Common myeloid progenitor, CD34-positive (primary cell): Measurements from ENCODE around the gene C2orf42. TPM values are rescaled to one million over a fixed set of nuclear protein-coding genes. Genes with fewer than 3 reads are reported as not detected.
"Not testable (repeated sequence)": the region's sequence is repeated elsewhere in the genome, so short reads cannot be mapped to it uniquely, and the experiment has no call there.

Experiments used
- CTCF ChIA-PET: fragments of 350-600 bp; sonication (Branson Sonifier 250); formaldehyde crosslinking; loops from one replicate; lab custom pipeline; 2021; ENCODE audit warnings: antibody characterized with exemption; lab: Charles Lee
- POLR2A ChIA-PET: fragments of 350-600 bp; sonication (Branson Sonifier 250); formaldehyde crosslinking; loops from one replicate; lab custom pipeline; 2021; ENCODE audit warnings: antibody characterized with exemption; lab: Charles Lee
- DNase-seq, 3 donors: peaks; one replicate each; pipeline versions ENCODE4 v3.0.0 to v3.0.0-alpha.2; 2013
- H3K27ac ChIP-seq, 2 experiments: 1 replicate in 1 of 2; 2 replicates in 1 of 2; pipeline ENCODE4 v1.7.0; 2013; ENCODE audit warnings: inconsistent platforms in 2 of 2, low read length in 2 of 2, mild to moderate bottlenecking in 2 of 2, low read depth in 1 of 2, moderate library complexity in 1 of 2; ENCODE audit not compliant: severe bottlenecking in 2 of 2, insufficient read depth in 1 of 2, poor library complexity in 1 of 2
- H3K27me3 ChIP-seq, 5 experiments: replicated peaks in 2 of 5; 1 replicate in 3 of 5; 2 replicates in 2 of 5; pipeline versions ENCODE4 v1.6.1 to v1.7.0; 2013; ENCODE audit warnings: low read length in 4 of 5, mild to moderate bottlenecking in 2 of 5, moderate library complexity in 2 of 5, inconsistent platforms in 1 of 5; ENCODE audit not compliant: insufficient read depth in 5 of 5, control insufficient read depth in 4 of 5
- H3K36me3 ChIP-seq, 4 experiments: 1 replicate in 2 of 4; 2 replicates in 2 of 4; pipeline versions ENCODE4 v1.6.1 to v1.7.0; 2013; ENCODE audit warnings: low read length in 3 of 4, control low read depth in 1 of 4, mild to moderate bottlenecking in 1 of 4; ENCODE audit not compliant: control insufficient read depth in 4 of 4, insufficient read depth in 4 of 4
- H3K4me1 ChIP-seq, 4 experiments: 1 replicate in 3 of 4; 2 replicates in 1 of 4; pipeline versions ENCODE4 v1.6.1 to v1.7.1; 2013; ENCODE audit warnings: low read length in 3 of 4, mild to moderate bottlenecking in 3 of 4, control low read depth in 1 of 4, inconsistent platforms in 1 of 4, moderate library complexity in 1 of 4; ENCODE audit not compliant: control insufficient read depth in 4 of 4, insufficient read depth in 4 of 4; ENCODE audit errors: control extremely low read depth in 1 of 4
- H3K4me3 ChIP-seq, 7 experiments: 1 replicate in 4 of 7; 2 replicates in 3 of 7; pipeline versions ENCODE4 v1.5.1 to v1.7.0; 2013; ENCODE audit warnings: mild to moderate bottlenecking in 7 of 7, low read length in 6 of 7, moderate library complexity in 6 of 7, inconsistent platforms in 2 of 7, low read depth in 2 of 7, control low read depth in 1 of 7; ENCODE audit not compliant: insufficient read depth in 4 of 7, control insufficient read depth in 1 of 7; ENCODE audit errors: extremely low read depth in 1 of 7
- H3K9me3 ChIP-seq, 5 experiments: 1 replicate in 4 of 5; 2 replicates in 1 of 5; pipeline versions ENCODE4 v1.6.1 to v1.7.1; 2013; ENCODE audit warnings: low read length in 4 of 5, mild to moderate bottlenecking in 2 of 5, inconsistent platforms in 1 of 5, low read depth in 1 of 5, moderate library complexity in 1 of 5; ENCODE audit not compliant: control insufficient read depth in 4 of 5, insufficient read depth in 2 of 5; ENCODE audit errors: control extremely low read depth in 1 of 5
- WGBS: methylation state at CpG from one replicate; pipeline ENCODE4 v1.1.5; 2013; ENCODE audit not compliant: insufficient coverage; 5-methylcytosine and 5-hydroxymethylcytosine counted together
- polyA plus RNA-seq: library from polyadenylated mRNA; unstranded; fragments of 120-200 nt; gene quantifications from one replicate; pipeline ENCODE4 v1.2.1, GENCODE V29; 2013

Gene C2orf42
- 8.7 TPM for polyA plus RNA-seq

- no peaks in the 10 kb centered on the region for H3K27me3 ChIP-seq
- ChIA-PET CTCF (interaction anchor here (0.9 to 1.1 kb wide), 4 partner anchors 11 to 280 kb away, joined by 3 to 5 read pairs (median 4); partner anchors contain the start of gene MXD1), POLR2A (interaction anchor here (0.6 to 1.6 kb wide), 5 partner anchors 9 to 363 kb away, joined by 3 to 5 read pairs (median 3); partner anchors contain the start of genes PCYOX1 and SNRPG)
- H3K27ac ChIP-seq, result peak within 1 kb of the TSS; percentile 78 to 87
- 0% methylated on average over 38 of the region's 60 CpGs for WGBS
- H3K36me3 ChIP-seq, result no peaks in the 10 kb centered on the region
- H3K4me3 ChIP-seq, result peak within 1 kb of the TSS; percentile 69 to 98 (median 83)
- peaks cover 0 to 9% (median 3%) of the 10 kb centered on the region in 4 experiments for H3K4me1 ChIP-seq
- H3K9me3 ChIP-seq, result no peaks in the 10 kb centered on the region
- peak; percentile 98 to 99 (median 99) for DNase-seq
These were observed at the start of gene C2orf42 for GRCh38 chr2:70190418-70191243. TSS of gene C2orf42 (minus strand) at chr2:70191019. CDS start at chr2:70181985, 9,034 bp downstream.

GRCh38 chr2:70240599-70240998 lies 49.8 kb upstream of the C2orf42 start:
- Histone ChIP-seq H3K4me1 (peaks cover 0 to 13% (median 9%) of the 10 kb centered on the region in 4 experiments), H3K9me3 (no peaks in the 10 kb centered on the region), H3K4me3 (no peak overlapping the region), H3K36me3 (peaks cover 3 to 17% (median 10%) of the 10 kb centered on the region in 4 experiments), H3K27me3 (no peaks in the 10 kb centered on the region), H3K27ac (no peak overlapping the region)
- no CpG with 5 or more reads among the region's 3 CpGs for WGBS
- ChIA-PET CTCF (interaction anchor here (1.1 to 2.1 kb wide), 2 partner anchors 10 to 20 kb away, joined by 3 to 10 read pairs; no protein-coding TSS in a partner anchor), POLR2A (interaction anchor here (1.4 kb wide), 1 partner anchor 10 kb away, joined by 5 read pairs; no protein-coding TSS in a partner anchor)
- DNase-seq, result no peak

GRCh38 chr2:70233926-70234325 lies 43.1 kb upstream of the C2orf42 start:
- H3K4me3 ChIP-seq, result no peak overlapping the region
- POLR2A ChIA-PET, result no interaction called here
- H3K9me3 ChIP-seq, result no peaks in the 10 kb centered on the region
- WGBS, result 100% methylated on average over 2 of the region's 3 CpGs
- H3K27ac ChIP-seq, result no peak overlapping the region
- H3K36me3 ChIP-seq, result peaks cover 12 to 60% (median 30%) of the 10 kb centered on the region in 4 experiments
- DNase-seq, result no peak
- no peaks in the 10 kb centered on the region for H3K27me3 ChIP-seq
- CTCF ChIA-PET, result no interaction called here
- H3K4me1 ChIP-seq, result no peaks in the 10 kb centered on the region

- WGBS, result 68% methylated on average over 2 of the region's 2 CpGs
- CTCF ChIA-PET, result interaction anchor here (0.9 to 2.0 kb wide), 3 partner anchors 10 to 13 kb away, joined by 3 to 7 read pairs (median 3); no protein-coding TSS in a partner anchor
- Histone ChIP-seq H3K36me3 (peaks cover 19 to 77% (median 41%) of the 10 kb centered on the region in 4 experiments), H3K27me3 (no peaks in the 10 kb centered on the region), H3K4me1 (peaks cover 0 to 12% (median 7%) of the 10 kb centered on the region in 4 experiments), H3K4me3 (no peak overlapping the region), H3K9me3 (no peaks in the 10 kb centered on the region), H3K27ac (peak overlapping the region in 1 of 2 experiments; percentile 55)
- POLR2A ChIA-PET, result no interaction called here
- peak in 2 of 3 donors; percentile 17 to 19 for DNase-seq
These were observed 36.0 kb upstream of the C2orf42 start for GRCh38 chr2:70226781-70227180.

GRCh38 chr2:70223305-70223704 lies 32.5 kb upstream of the C2orf42 start:
- H3K9me3 ChIP-seq, H3K27ac ChIP-seq, POLR2A ChIA-PET, H3K27me3 ChIP-seq, H3K4me3 ChIP-seq: not testable (repeated sequence)
- CTCF ChIA-PET, result interaction anchor here (0.6 to 0.8 kb wide), 2 partner anchors 24 to 809 kb away, joined by 3 read pairs; no protein-coding TSS in a partner anchor
- DNase-seq, result peak in 2 of 3 donors; percentile 35 to 47
- peaks cover 0 to 12% (median 7%) of the 10 kb centered on the region in 4 experiments for H3K4me1 ChIP-seq
- peaks cover 40 to 80% (median 49%) of the 10 kb centered on the region in 4 experiments for H3K36me3 ChIP-seq
- WGBS, result 94% methylated on average over 2 of the region's 3 CpGs

- CTCF ChIA-PET, result interaction anchor here (0.9 kb wide), 2 partner anchors 11 to 20 kb away, joined by 3 to 4 read pairs; no protein-coding TSS in a partner anchor
- POLR2A ChIA-PET, result no interaction called here
- no peak for DNase-seq
- Histone ChIP-seq H3K27me3 (no peaks in the 10 kb centered on the region), H3K9me3 (no peaks in the 10 kb centered on the region), H3K27ac (no peak overlapping the region), H3K36me3 (peaks cover 31 to 73% (median 50%) of the 10 kb centered on the region in 4 experiments), H3K4me1 (no peaks in the 10 kb centered on the region), H3K4me3 (no peak overlapping the region)
- 100% methylated on average over 3 of the region's 3 CpGs for WGBS
These were observed 24.2 kb upstream of the C2orf42 start for GRCh38 chr2:70214953-70215549.
